H54 (cell line): Measurements from ENCODE around the gene ALOX15B.

Source experiments
- DNase-seq: peaks from one replicate; pipeline ENCODE4 v3.0.0; 2011; ENCODE audit warnings: low spot score, mixed read lengths; ENCODE audit not compliant: insufficient read length
- FAIRE-seq: peaks from 3 replicates; lab custom pipeline; 2011; peaks lifted over from hg19 to GRCh38; lab: Jason Lieb, UNC
- POLR2A ChIP-seq: IDR thresholded peaks from 2 replicates; pipeline ENCODE4 v1.6.1; 2011; ENCODE audit warnings: low read depth, mild to moderate bottlenecking, low read length

ALOX15B gene

GRCh38 chr17:8041249-8041928, 2.5 kb downstream of the ALOX15B start:
- FAIRE-seq, result no peak

GRCh38 chr17:8041979-8042378, 3.1 kb downstream of the ALOX15B start:
- DNase-seq (no peak), FAIRE-seq (no peak)
- no peak for TF ChIP-seq POLR2A

More at GRCh38 chr17:8041249-8041928, 2.5 kb downstream of the ALOX15B start:
- TF ChIP-seq POLR2A, result no peak
- peak; percentile 49 for DNase-seq

- TF ChIP-seq POLR2A, result no peak
- DNase-seq (no peak), FAIRE-seq (no peak)
Observed at GRCh38 chr17:8044819-8045810, 6.3 kb downstream of the ALOX15B start.

- DNase-seq, result no peak
- FAIRE-seq, result no peak
- TF ChIP-seq POLR2A, result no peak
Observed at GRCh38 chr17:8046306-8046928, 7.6 kb downstream of the ALOX15B start.

- FAIRE-seq (no peak), DNase-seq (no peak)
- TF ChIP-seq POLR2A, result no peak
Observed at GRCh38 chr17:8046929-8047768, 8.3 kb downstream of the ALOX15B start.

- FAIRE-seq (no peak), DNase-seq (no peak)
- TF ChIP-seq POLR2A, result no peak
Observed at GRCh38 chr17:8047769-8048110, 8.9 kb downstream of the ALOX15B start.

GRCh38 chr17:8048236-8048635, 9.4 kb downstream of the ALOX15B start:
- FAIRE-seq, result no peak
- TF ChIP-seq POLR2A, result no peak
- no peak for DNase-seq

GRCh38 chr17:8048736-8049135, 9.9 kb downstream of the ALOX15B start:
- no peak for TF ChIP-seq POLR2A
- no peak for DNase-seq
- no peak for FAIRE-seq

GRCh38 chr17:8051831-8052230, 13.0 kb downstream of the ALOX15B start:
- FAIRE-seq (no peak), DNase-seq (no peak)

GRCh38 chr17:8052256-8053252, 13.7 kb downstream of the ALOX15B start:
- TF ChIP-seq POLR2A, result no peak
- FAIRE-seq (no peak), DNase-seq (no peak)

More at GRCh38 chr17:8051831-8052230, 13.0 kb downstream of the ALOX15B start:
- no peak for TF ChIP-seq POLR2A

GRCh38 chr17:8053600-8053999, 14.7 kb downstream of the ALOX15B start:
- no peak for FAIRE-seq
- TF ChIP-seq POLR2A, result no peak
- no peak for DNase-seq

- no peak for TF ChIP-seq POLR2A
- DNase-seq (no peak), FAIRE-seq (no peak)
Observed at GRCh38 chr17:8055851-8056231, 17.0 kb downstream of the ALOX15B start.
